Endodermal cell (in vitro differentiated cells): Measurements from ENCODE around the gene NFIA. TPM values are rescaled to one million over a fixed set of nuclear protein-coding genes. Genes with fewer than 3 reads are reported as not detected.
A peak's percentile ranks its signal among the peaks of the same experiment; 100 is the strongest.

Experiments used
- DNase-seq: peaks from one replicate; pipeline ENCODE4 v3.0.0-alpha.2; 2017
- H3K27ac ChIP-seq: 2 replicates; pipeline ENCODE4 v1.5.1; 2013; ENCODE audit warnings: mild to moderate bottlenecking, low read depth, low read length, moderate library complexity
- H3K27me3 ChIP-seq: 2 replicates; pipeline ENCODE4 v1.6.1; 2013; ENCODE audit warnings: mild to moderate bottlenecking, low read length, moderate library complexity; ENCODE audit not compliant: insufficient read depth, control insufficient read depth, poor library complexity, severe bottlenecking
- H3K36me3 ChIP-seq: 2 replicates; pipeline ENCODE4 v1.7.0; 2013; ENCODE audit warnings: mild to moderate bottlenecking, low read length, moderate library complexity; ENCODE audit not compliant: control insufficient read depth, insufficient read depth
- H3K4me1 ChIP-seq: one replicate; pipeline ENCODE4 v1.7.0; 2013; ENCODE audit warnings: low read length; ENCODE audit not compliant: control insufficient read depth, insufficient read depth
- H3K4me3 ChIP-seq: 2 replicates; pipeline ENCODE4 v1.5.1; 2013; ENCODE audit warnings: mild to moderate bottlenecking, low read length, moderate library complexity
- H3K9ac ChIP-seq: 2 replicates; pipeline ENCODE4 v1.6.1; 2013; ENCODE audit warnings: mild to moderate bottlenecking, low read length, moderate library complexity; ENCODE audit not compliant: poor library complexity, severe bottlenecking; ENCODE audit errors: extremely low read depth
- H3K9me3 ChIP-seq: 2 replicates; pipeline ENCODE4 v1.6.1; 2013; ENCODE audit warnings: mild to moderate bottlenecking, low read length, moderate library complexity; ENCODE audit not compliant: control insufficient read depth
- H3K27ac Mint-ChIP-seq: 2 replicates; pipeline ENCODE4 v1.8.0; 2020; ENCODE audit warnings: mixed read lengths
- H3K27me3 Mint-ChIP-seq: 2 replicates; pipeline ENCODE4 v1.8.0; 2021; ENCODE audit warnings: mild to moderate bottlenecking, mixed read lengths; ENCODE audit not compliant: insufficient read depth
- H3K36me3 Mint-ChIP-seq: 2 replicates; pipeline ENCODE4 v1.8.0; 2020; ENCODE audit warnings: low read depth, mixed read lengths
- H3K4me1 Mint-ChIP-seq: 2 replicates; pipeline ENCODE4 v1.8.0; 2020; ENCODE audit warnings: mixed read lengths
- H3K4me3 Mint-ChIP-seq: 2 replicates; pipeline ENCODE4 v1.8.0; 2020; ENCODE audit warnings: mild to moderate bottlenecking, moderate library complexity, mixed read lengths
- H3K9me3 Mint-ChIP-seq: 2 replicates; pipeline ENCODE4 v1.8.0; 2020; ENCODE audit warnings: mild to moderate bottlenecking, mixed read lengths
- WGBS, 2 experiments: methylation state at CpG; one replicate each; pipeline versions ENCODE4 v1.1.5 to v1.1.7; 2013; ENCODE audit warnings: missing lambda C conversion rate in 2 of 2, mixed read lengths in 1 of 2; ENCODE audit not compliant: insufficient coverage in 1 of 2, insufficient read length in 1 of 2; 5-methylcytosine and 5-hydroxymethylcytosine counted together
- total RNA-seq, 2 donors: library from RNA; stranded (reverse); fragmentation: NEBNext Ultra II Directional in 1 of 2; extraction: Animal tissue kit (Norgen Biotek cat#: 25700) in 1 of 2; gene quantifications; 2 replicates in 1 of 2; 3 replicates in 1 of 2; pipeline ENCODE4 v1.2.1, GENCODE V29; 2021
- TF ChIP-seq, protein P1 (sequence below): fragments of 200-600 bp; sonication (generic); conservative IDR thresholded peaks from 2 replicates; pipeline ENCODE4 v1.5.0; 2021; ENCODE audit warnings: antibody characterized with exemption, mild to moderate bottlenecking

Gene NFIA
- total RNA-seq, 2 donors from 2014 or later = 2.3 to 3.8 TPM

GRCh38 chr1:61393575-61393974, 311.2 kb downstream of the NFIA start:
- Mint-ChIP-seq H3K27me3 (peaks cover 14% of the 10 kb centered on the region), H3K36me3 (no peaks in the 10 kb centered on the region), H3K4me3 (no peak overlapping the region), H3K9me3 (peaks cover 11% of the 10 kb centered on the region), H3K27ac (no peak overlapping the region), H3K4me1 (peaks cover 11% of the 10 kb centered on the region)
- no peaks in the 10 kb centered on the region for H3K36me3 ChIP-seq
- H3K9me3 ChIP-seq = peaks cover 6% of the 10 kb centered on the region
- H3K27me3 ChIP-seq = no peaks in the 10 kb centered on the region
- H3K4me3 ChIP-seq = no peak overlapping the region
- H3K4me1 ChIP-seq = peaks cover 4% of the 10 kb centered on the region
- H3K27ac ChIP-seq = no peak overlapping the region
- WGBS, 2 experiments = 89 to 96% methylated on average over 3 of the region's 3 CpGs
- no peak for DNase-seq
- no peak overlapping the region for H3K9ac ChIP-seq
- TF ChIP-seq, protein P1, sequence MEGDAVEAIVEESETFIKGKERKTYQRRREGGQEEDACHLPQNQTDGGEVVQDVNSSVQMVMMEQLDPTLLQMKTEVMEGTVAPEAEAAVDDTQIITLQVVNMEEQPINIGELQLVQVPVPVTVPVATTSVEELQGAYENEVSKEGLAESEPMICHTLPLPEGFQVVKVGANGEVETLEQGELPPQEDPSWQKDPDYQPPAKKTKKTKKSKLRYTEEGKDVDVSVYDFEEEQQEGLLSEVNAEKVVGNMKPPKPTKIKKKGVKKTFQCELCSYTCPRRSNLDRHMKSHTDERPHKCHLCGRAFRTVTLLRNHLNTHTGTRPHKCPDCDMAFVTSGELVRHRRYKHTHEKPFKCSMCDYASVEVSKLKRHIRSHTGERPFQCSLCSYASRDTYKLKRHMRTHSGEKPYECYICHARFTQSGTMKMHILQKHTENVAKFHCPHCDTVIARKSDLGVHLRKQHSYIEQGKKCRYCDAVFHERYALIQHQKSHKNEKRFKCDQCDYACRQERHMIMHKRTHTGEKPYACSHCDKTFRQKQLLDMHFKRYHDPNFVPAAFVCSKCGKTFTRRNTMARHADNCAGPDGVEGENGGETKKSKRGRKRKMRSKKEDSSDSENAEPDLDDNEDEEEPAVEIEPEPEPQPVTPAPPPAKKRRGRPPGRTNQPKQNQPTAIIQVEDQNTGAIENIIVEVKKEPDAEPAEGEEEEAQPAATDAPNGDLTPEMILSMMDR = no peak

GRCh38 chr1:61395146-61395800, 312.9 kb downstream of the NFIA start:
- no peaks in the 10 kb centered on the region for H3K36me3 Mint-ChIP-seq
- Histone ChIP-seq H3K4me3 (no peak overlapping the region), H3K27me3 (no peaks in the 10 kb centered on the region), H3K9ac (no peak overlapping the region), H3K9me3 (no peaks in the 10 kb centered on the region), H3K36me3 (no peaks in the 10 kb centered on the region), H3K4me1 (peaks cover 12% of the 10 kb centered on the region), H3K27ac (peak overlapping the region; percentile 13)
- H3K27me3 Mint-ChIP-seq = peaks cover 12% of the 10 kb centered on the region
- peaks cover 27% of the 10 kb centered on the region for H3K4me1 Mint-ChIP-seq
- no peaks in the 10 kb centered on the region for H3K9me3 Mint-ChIP-seq
- H3K27ac Mint-ChIP-seq = no peak overlapping the region
- 94 to 100% methylated on average over 4 to 6 of the region's 6 CpGs for WGBS, 2 experiments
- no peak for DNase-seq
- TF ChIP-seq, protein P1 = no peak
- no peak overlapping the region for H3K4me3 Mint-ChIP-seq

DNA sequence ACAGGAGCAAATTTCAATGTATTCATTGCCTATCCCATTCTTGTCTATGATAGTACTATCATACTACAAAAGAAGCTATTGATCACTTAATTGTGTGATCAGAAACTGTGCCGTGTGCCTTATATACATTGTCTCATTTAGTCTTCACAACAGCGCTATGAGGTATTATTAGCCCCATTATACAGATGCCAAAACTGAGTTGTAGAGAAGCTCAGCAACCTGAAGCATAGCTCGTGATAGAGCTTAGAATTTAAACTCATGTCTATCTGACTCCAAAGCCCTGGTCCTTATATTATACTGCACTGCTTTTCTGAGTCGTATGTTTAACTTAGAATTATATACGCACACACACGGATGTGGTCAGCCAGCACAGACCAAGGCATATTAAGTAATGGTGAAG, 315.1 kb downstream of the NFIA start:
- Histone ChIP-seq H3K9me3 (no peaks in the 10 kb centered on the region), H3K27me3 (no peaks in the 10 kb centered on the region), H3K4me1 (peaks cover 10% of the 10 kb centered on the region), H3K9ac (no peak overlapping the region), H3K36me3 (no peaks in the 10 kb centered on the region), H3K4me3 (no peak overlapping the region), H3K27ac (no peak overlapping the region)
- Mint-ChIP-seq H3K4me3 (no peak overlapping the region), H3K4me1 (peaks cover 22% of the 10 kb centered on the region), H3K36me3 (no peaks in the 10 kb centered on the region), H3K27me3 (no peaks in the 10 kb centered on the region), H3K9me3 (no peaks in the 10 kb centered on the region), H3K27ac (no peak overlapping the region)
- TF ChIP-seq, protein P1 = no peak
- DNase-seq = no peak
- WGBS, 2 experiments = 98 to 100% methylated on average over 6 of the region's 6 CpGs
